WERI-Rb-1 (cell line): Measurements from ENCODE around the gene LCA5.
A peak's percentile ranks its signal among the peaks of the same experiment; 100 is the strongest.

Experiments used
- DNase-seq: peaks from one replicate; pipeline ENCODE4 v3.0.0-alpha.2; 2020
- H3K27ac ChIP-seq: fragments of 250-450 bp; sonication (Bioruptor Pico); 2 replicates; pipeline ENCODE4 v1.5.1; 2020; ENCODE audit warnings: mild to moderate bottlenecking, moderate library complexity
- H3K27me3 ChIP-seq: fragments of 250-450 bp; sonication (Bioruptor Pico); 2 replicates; pipeline ENCODE4 v1.5.1; 2021; ENCODE audit warnings: mild to moderate bottlenecking, low read depth, moderate library complexity; ENCODE audit not compliant: insufficient read depth, severe bottlenecking
- H3K36me3 ChIP-seq: fragments of 250-450 bp; sonication (Bioruptor Pico); 2 replicates; pipeline ENCODE4 v1.5.1; 2020; ENCODE audit warnings: mild to moderate bottlenecking, moderate library complexity
- H3K4me3 ChIP-seq: 2 replicates; pipeline ENCODE4 v1.5.1; 2011; ENCODE audit warnings: low read depth, mild to moderate bottlenecking, control low read depth, low read length
- H3K9me3 ChIP-seq: fragments of 250-450 bp; sonication (Bioruptor Pico); 2 replicates; pipeline ENCODE4 v1.5.1; 2021; ENCODE audit warnings: mild to moderate bottlenecking, moderate library complexity; ENCODE audit not compliant: severe bottlenecking
- TF ChIP-seq, protein P1 (sequence below): IDR thresholded peaks from 2 replicates; pipeline ENCODE4 v1.5.1; 2011; ENCODE audit warnings: low read depth, mild to moderate bottlenecking, control low read depth, inconsistent platforms, low read length

Gene LCA5

GRCh38 chr6:79544939-79545450 lies 7.8 kb upstream of the LCA5 start:
- peak overlapping the region; percentile 62 for H3K27ac ChIP-seq

GRCh38 chr6:79544299-79544927 lies 7.2 kb upstream of the LCA5 start:
- no peaks in the 10 kb centered on the region for H3K27me3 ChIP-seq
- DNase-seq: no peak
- H3K4me3 ChIP-seq: peak overlapping the region; percentile 29
- H3K27ac ChIP-seq: peak overlapping the region; percentile 62
- H3K36me3 ChIP-seq: peaks cover 2% of the 10 kb centered on the region; the same call in 1 of the 2 replicates
- no peaks in the 10 kb centered on the region for H3K9me3 ChIP-seq
- TF ChIP-seq, protein P1, sequence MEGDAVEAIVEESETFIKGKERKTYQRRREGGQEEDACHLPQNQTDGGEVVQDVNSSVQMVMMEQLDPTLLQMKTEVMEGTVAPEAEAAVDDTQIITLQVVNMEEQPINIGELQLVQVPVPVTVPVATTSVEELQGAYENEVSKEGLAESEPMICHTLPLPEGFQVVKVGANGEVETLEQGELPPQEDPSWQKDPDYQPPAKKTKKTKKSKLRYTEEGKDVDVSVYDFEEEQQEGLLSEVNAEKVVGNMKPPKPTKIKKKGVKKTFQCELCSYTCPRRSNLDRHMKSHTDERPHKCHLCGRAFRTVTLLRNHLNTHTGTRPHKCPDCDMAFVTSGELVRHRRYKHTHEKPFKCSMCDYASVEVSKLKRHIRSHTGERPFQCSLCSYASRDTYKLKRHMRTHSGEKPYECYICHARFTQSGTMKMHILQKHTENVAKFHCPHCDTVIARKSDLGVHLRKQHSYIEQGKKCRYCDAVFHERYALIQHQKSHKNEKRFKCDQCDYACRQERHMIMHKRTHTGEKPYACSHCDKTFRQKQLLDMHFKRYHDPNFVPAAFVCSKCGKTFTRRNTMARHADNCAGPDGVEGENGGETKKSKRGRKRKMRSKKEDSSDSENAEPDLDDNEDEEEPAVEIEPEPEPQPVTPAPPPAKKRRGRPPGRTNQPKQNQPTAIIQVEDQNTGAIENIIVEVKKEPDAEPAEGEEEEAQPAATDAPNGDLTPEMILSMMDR: no peak

More at GRCh38 chr6:79544939-79545450, 7.8 kb upstream of the LCA5 start:
- H3K9me3 ChIP-seq: no peaks in the 10 kb centered on the region
- H3K4me3 ChIP-seq: peak overlapping the region; percentile 29
- no peaks in the 10 kb centered on the region for H3K27me3 ChIP-seq
- peak; percentile 94 for DNase-seq
- peaks cover 2% of the 10 kb centered on the region; the same call in 1 of the 2 replicates for H3K36me3 ChIP-seq
- TF ChIP-seq, protein P1: peak; percentile 48

GRCh38 chr6:79543886-79544285 lies 6.7 kb upstream of the LCA5 start:
- TF ChIP-seq, protein P1: no peak
- Histone ChIP-seq H3K4me3 (no peak overlapping the region), H3K27me3 (no peaks in the 10 kb centered on the region), H3K9me3 (no peaks in the 10 kb centered on the region), H3K36me3 (peaks cover 2% of the 10 kb centered on the region; the same call in 1 of the 2 replicates), H3K27ac (peak overlapping the region; percentile 62)
- DNase-seq: no peak

DNA sequence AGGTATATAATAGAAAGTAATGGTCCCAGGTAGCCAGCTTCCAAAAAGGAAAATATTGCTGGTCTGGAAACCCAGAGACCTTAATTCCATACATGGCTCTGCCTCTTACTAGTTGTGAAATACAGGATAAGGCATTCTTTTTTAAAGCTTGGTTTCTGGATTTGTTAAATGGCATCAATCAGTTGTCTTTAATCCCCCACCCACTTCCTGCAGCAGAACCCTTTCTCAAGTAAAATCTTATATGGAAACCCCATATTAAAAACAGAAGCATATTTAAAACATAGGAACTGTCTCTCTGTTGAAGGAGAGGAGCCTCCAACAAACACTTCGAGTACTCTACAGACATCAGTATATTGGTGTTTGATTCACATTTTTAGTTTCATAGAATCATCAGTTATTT lies 6.2 kb upstream of the LCA5 start:
- Histone ChIP-seq H3K4me3 (no peak overlapping the region), H3K9me3 (no peaks in the 10 kb centered on the region), H3K27me3 (no peaks in the 10 kb centered on the region), H3K27ac (peak overlapping the region; percentile 62; the same call in 1 of the 2 replicates), H3K36me3 (peaks cover 2% of the 10 kb centered on the region; the same call in 1 of the 2 replicates)
- TF ChIP-seq, protein P1: no peak
- DNase-seq: no peak

- H3K27me3 ChIP-seq: no peaks in the 10 kb centered on the region
- TF ChIP-seq, protein P1: no peak
- H3K27ac ChIP-seq: peak overlapping the region; percentile 86
- peaks cover 2% of the 10 kb centered on the region for H3K36me3 ChIP-seq
- H3K9me3 ChIP-seq: no peaks in the 10 kb centered on the region
- peak overlapping the region; percentile 91 for H3K4me3 ChIP-seq
- no peak for DNase-seq
Measured at GRCh38 chr6:79538106-79538971, 1.1 kb upstream of the LCA5 start.
